ENCODE measurements around the gene RMP24.
"Not testable (repeated sequence)": the region's sequence is repeated elsewhere in the genome, so short reads cannot be mapped to it uniquely, and the experiment has no call there.

The RMP24 gene

DNA sequence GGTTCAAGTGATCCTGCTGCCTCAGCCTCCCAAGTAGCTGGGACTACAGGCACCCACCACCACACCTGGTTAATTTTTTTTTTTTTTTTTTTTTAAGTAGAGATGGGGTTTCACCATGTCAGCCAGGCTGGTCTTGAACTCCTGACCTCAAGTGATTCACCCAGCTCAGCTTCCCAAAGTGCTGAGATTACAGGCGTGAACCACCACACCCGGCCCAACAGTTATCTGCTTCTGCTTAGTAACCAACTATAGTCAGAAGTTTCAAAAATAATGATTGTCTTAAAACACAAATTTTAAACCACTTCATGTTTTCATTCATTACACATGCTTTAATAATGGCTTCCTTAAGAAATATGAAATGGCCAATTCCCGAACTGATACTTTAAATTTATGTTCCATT is 51.8 kb downstream of the RMP24 start:
- H2BK120ac ChIP-seq (ENCODE audit: low read depth, low read length); H3K14ac ChIP-seq (replicated peaks; ENCODE audit: low read depth, low read length); H3K36me3 ChIP-seq (ENCODE audit: control insufficient read depth, insufficient read depth, low read length); H3K9me1 ChIP-seq (ENCODE audit: insufficient read depth, low read length); H2AFZ ChIP-seq (replicated peaks; ENCODE audit: low read length, poor library complexity); dilution Hi-C loops (cut with HindIII; ENCODE audit: low sequenced_read_pairs, unreplicated experiment); H3K4me2 ChIP-seq (ENCODE audit: low read depth, low read length); H2AK5ac ChIP-seq (ENCODE audit: low read depth, low read length); H3K9me3 ChIP-seq (ENCODE audit: control insufficient read depth, insufficient read depth, low read length); H3K79me1 ChIP-seq (ENCODE audit: low read depth in 1 of 2, low read length in 2 of 2); H2AK9ac ChIP-seq (replicated peaks; ENCODE audit: low read depth, low read length, poor library complexity); H3K4ac ChIP-seq (ENCODE audit: low read depth, low read length); H4K20me1 ChIP-seq (ENCODE audit: insufficient read depth, low read length); H4K8ac ChIP-seq (ENCODE audit: low read depth in 2 of 2, low read length in 2 of 2); H3K56ac ChIP-seq (ENCODE audit: extremely low read depth, insufficient read depth, low read length); ATAC-seq (ENCODE audit: low read depth); H3K27me3 ChIP-seq (ENCODE audit: control insufficient read depth, insufficient read depth, low read length); H3K23ac ChIP-seq (ENCODE audit: low read depth, low read length); H3K4me3 ChIP-seq (ENCODE audit: insufficient read depth, low read depth, low read length); H3K4me1 ChIP-seq (ENCODE audit: control insufficient read depth, insufficient read depth, low read length); H3K9ac ChIP-seq (ENCODE audit: low read depth, low read length); H4K91ac ChIP-seq (ENCODE audit: insufficient read depth, low read depth, low read length); BruUV-seq (replicated peaks); in situ Hi-C loops (cut with MboI; ENCODE audit: low sequenced_read_pairs); H2BK15ac ChIP-seq (ENCODE audit: low read depth, low read length); DNase-seq; H2BK20ac ChIP-seq (ENCODE audit: low read depth, low read length); H3K18ac ChIP-seq (ENCODE audit: low read depth, low read length); POLR2A ChIA-PET (ENCODE audit: unreplicated experiment): not testable (repeated sequence)
- intact Hi-C loops (cut with micrococcal nuclease): loop anchor here (5.0 kb wide), 1 partner anchor 103 kb away; the partner anchor contains the start of genes ELP2 and SLC39A6
- peak overlapping the region; percentile 59; the same call in 1 of the 2 replicates for H4K5ac ChIP-seq (ENCODE audit: low read depth, low read length)
- H3K27ac ChIP-seq (ENCODE audit: insufficient read depth, low read length): peak overlapping the region; percentile 33; the same call in 1 of the 2 replicates
- CTCF ChIA-PET: interaction anchor here (0.6 to 1.1 kb wide), 3 partner anchors 30 to 273 kb away, joined by 3 to 4 read pairs (median 3); partner anchors contain the start of gene FHOD3
- no CpG with 5 or more reads among the region's 3 CpGs for WGBS, 2 experiments (ENCODE audit: extremely low coverage in 2 of 2, insufficient read length in 1 of 2)
- H2BK5ac ChIP-seq (ENCODE audit: low read depth, low read length, poor library complexity, severe bottlenecking): peak overlapping the region; percentile 10

All from IMR-90 (cell line).